Activated CD8-positive, alpha-beta T cell treated with anti-CD3 and anti-CD28 coated beads, Interleukin-2, amount 10 ng/mL, durations not matched to agents 7 days and 5 days (primary cell): Measurements from ENCODE around the gene CADM1. TPM values are rescaled to one million over a fixed set of nuclear protein-coding genes. Genes with fewer than 3 reads are reported as not detected.
A peak's percentile ranks its signal among the peaks of the same experiment; 100 is the strongest.

Source experiments
- ATAC-seq: fragments of 150-1000 bp; cut with Tn5 transposase; one replicate; pipeline ENCODE4 v1.10.0; 2021; ENCODE audit warnings: moderate library complexity
- CTCF ChIA-PET: fragments of 350-600 bp; sonication (Branson Sonifier 250); formaldehyde crosslinking; loops from one replicate; lab custom pipeline; 2021; ENCODE audit warnings: antibody characterized with exemption; lab: Charles Lee
- POLR2A ChIA-PET: fragments of 350-600 bp; sonication (Branson Sonifier 250); formaldehyde crosslinking; loops from one replicate; lab custom pipeline; 2021; ENCODE audit warnings: antibody characterized with exemption; lab: Charles Lee
- DNase-seq: peaks from one replicate; pipeline ENCODE4 v3.0.0-alpha.2; 2020
- H3K27ac Mint-ChIP-seq: one replicate; pipeline ENCODE4 v1.8.0; 2021; ENCODE audit warnings: mild to moderate bottlenecking, mixed read lengths
- H3K27me3 Mint-ChIP-seq: one replicate; pipeline ENCODE4 v1.8.0; 2021; ENCODE audit warnings: low read depth, mixed read lengths
- H3K36me3 Mint-ChIP-seq: one replicate; pipeline ENCODE4 v1.8.0; 2021; ENCODE audit warnings: low read depth, mixed read lengths
- H3K4me1 Mint-ChIP-seq: one replicate; pipeline ENCODE4 v1.8.0; 2021; ENCODE audit warnings: low read depth, mixed read lengths
- H3K4me3 Mint-ChIP-seq: one replicate; pipeline ENCODE4 v1.8.0; 2021; ENCODE audit warnings: mild to moderate bottlenecking, mixed read lengths
- H3K9me3 Mint-ChIP-seq: one replicate; pipeline ENCODE4 v1.8.0; 2022; ENCODE audit warnings: mixed read lengths; ENCODE audit not compliant: insufficient read depth
- total RNA-seq, 2 experiments: library from RNA; stranded (reverse); gene quantifications; one replicate each; pipeline ENCODE4 v1.2.3, GENCODE V29; 2021

The CADM1 gene
- total RNA-seq, 2 experiments from 2014 or later, result 0.31 to 0.74 TPM

- H3K9me3 Mint-ChIP-seq, result no peaks in the 10 kb centered on the region
- ChIA-PET CTCF (no interaction called here), POLR2A (no interaction called here)
- H3K27ac Mint-ChIP-seq, result no peak overlapping the region
- ATAC-seq (no peak), DNase-seq (no peak)
- H3K27me3 Mint-ChIP-seq, result no peaks in the 10 kb centered on the region
- no peak overlapping the region for H3K4me3 Mint-ChIP-seq
- H3K4me1 Mint-ChIP-seq, result no peaks in the 10 kb centered on the region
- no peaks in the 10 kb centered on the region for H3K36me3 Mint-ChIP-seq
Measured at GRCh38 chr11:115180272-115180671, 323.9 kb downstream of the CADM1 start.

- DNase-seq (no peak), ATAC-seq (no peak)
- Mint-ChIP-seq H3K36me3 (no peaks in the 10 kb centered on the region), H3K27me3 (no peaks in the 10 kb centered on the region), H3K27ac (no peak overlapping the region), H3K4me3 (no peak overlapping the region), H3K4me1 (no peaks in the 10 kb centered on the region), H3K9me3 (no peaks in the 10 kb centered on the region)
- ChIA-PET CTCF (interaction anchor here (1.0 kb wide), 1 partner anchor 9 kb away, joined by 4 read pairs; no protein-coding TSS in a partner anchor), POLR2A (no interaction called here)
Measured at GRCh38 chr11:115179636-115180035, 324.6 kb downstream of the CADM1 start.

GRCh38 chr11:115178705-115179104 is 325.5 kb downstream of the CADM1 start:
- H3K27me3 Mint-ChIP-seq, result no peaks in the 10 kb centered on the region
- CTCF ChIA-PET, result no interaction called here
- POLR2A ChIA-PET, result no interaction called here

GRCh38 chr11:115173136-115173535 is 331.1 kb downstream of the CADM1 start:
- H3K4me3 Mint-ChIP-seq, result no peak overlapping the region
- DNase-seq (no peak), ATAC-seq (no peak)
- POLR2A ChIA-PET, result no interaction called here
- H3K36me3 Mint-ChIP-seq, result no peaks in the 10 kb centered on the region
- no peaks in the 10 kb centered on the region for H3K4me1 Mint-ChIP-seq
- CTCF ChIA-PET, result no interaction called here
- H3K27ac Mint-ChIP-seq, result no peak overlapping the region
- H3K9me3 Mint-ChIP-seq, result no peaks in the 10 kb centered on the region
- no peaks in the 10 kb centered on the region for H3K27me3 Mint-ChIP-seq

More at GRCh38 chr11:115178705-115179104, 325.5 kb downstream of the CADM1 start:
- no peaks in the 10 kb centered on the region for H3K4me1 Mint-ChIP-seq
- no peak overlapping the region for H3K4me3 Mint-ChIP-seq
- H3K27ac Mint-ChIP-seq, result no peak overlapping the region
- no peak for DNase-seq
- no peaks in the 10 kb centered on the region for H3K9me3 Mint-ChIP-seq
- ATAC-seq, result no peak
- H3K36me3 Mint-ChIP-seq, result no peaks in the 10 kb centered on the region

GRCh38 chr11:115170133-115170815 is 333.9 kb downstream of the CADM1 start:
- H3K27me3 Mint-ChIP-seq, result no peaks in the 10 kb centered on the region
- CTCF ChIA-PET, result interaction anchor here (0.7 to 1.0 kb wide), 3 partner anchors 9 to 17 kb away, joined by 3 to 4 read pairs (median 3); no protein-coding TSS in a partner anchor
- POLR2A ChIA-PET, result no interaction called here
- peak; percentile 29 for DNase-seq
- H3K4me1 Mint-ChIP-seq, result no peaks in the 10 kb centered on the region
- no peak overlapping the region for H3K4me3 Mint-ChIP-seq
- ATAC-seq, result no peak
- no peak overlapping the region for H3K27ac Mint-ChIP-seq
- no peaks in the 10 kb centered on the region for H3K36me3 Mint-ChIP-seq
- H3K9me3 Mint-ChIP-seq, result no peaks in the 10 kb centered on the region

- Mint-ChIP-seq H3K27me3 (no peaks in the 10 kb centered on the region), H3K9me3 (no peaks in the 10 kb centered on the region), H3K36me3 (no peaks in the 10 kb centered on the region), H3K4me1 (no peaks in the 10 kb centered on the region), H3K4me3 (no peak overlapping the region), H3K27ac (no peak overlapping the region)
- ATAC-seq (no peak), DNase-seq (no peak)
- POLR2A ChIA-PET, result no interaction called here
- CTCF ChIA-PET, result interaction anchor here (1.0 kb wide), 1 partner anchor 15 kb away, joined by 3 read pairs; no protein-coding TSS in a partner anchor
Measured at GRCh38 chr11:115169251-115169650, 335.0 kb downstream of the CADM1 start.

- Mint-ChIP-seq H3K36me3 (no peaks in the 10 kb centered on the region), H3K4me1 (no peaks in the 10 kb centered on the region), H3K9me3 (no peaks in the 10 kb centered on the region), H3K27me3 (no peaks in the 10 kb centered on the region), H3K4me3 (no peak overlapping the region), H3K27ac (no peak overlapping the region)
- POLR2A ChIA-PET, result no interaction called here
- ATAC-seq (no peak), DNase-seq (no peak)
- CTCF ChIA-PET, result no interaction called here
Measured at GRCh38 chr11:115168686-115169085, 335.5 kb downstream of the CADM1 start.

- Mint-ChIP-seq H3K27me3 (no peaks in the 10 kb centered on the region), H3K27ac (no peak overlapping the region), H3K36me3 (no peaks in the 10 kb centered on the region), H3K9me3 (no peaks in the 10 kb centered on the region), H3K4me3 (no peak overlapping the region), H3K4me1 (no peaks in the 10 kb centered on the region)
- ATAC-seq (no peak), DNase-seq (no peak)
- CTCF ChIA-PET, result no interaction called here
- POLR2A ChIA-PET, result no interaction called here
Measured at GRCh38 chr11:115168229-115168671, 336.0 kb downstream of the CADM1 start.

GRCh38 chr11:115167456-115167855 is 336.8 kb downstream of the CADM1 start:
- H3K4me1 Mint-ChIP-seq, result no peaks in the 10 kb centered on the region
- no peaks in the 10 kb centered on the region for H3K36me3 Mint-ChIP-seq
- no peak overlapping the region for H3K27ac Mint-ChIP-seq
- no peak for ATAC-seq
- no peak for DNase-seq
- ChIA-PET POLR2A (no interaction called here), CTCF (no interaction called here)
- no peak overlapping the region for H3K4me3 Mint-ChIP-seq
- no peaks in the 10 kb centered on the region for H3K9me3 Mint-ChIP-seq
- H3K27me3 Mint-ChIP-seq, result no peaks in the 10 kb centered on the region

GRCh38 chr11:115166820-115167219 is 337.4 kb downstream of the CADM1 start:
- no peak for ATAC-seq

GRCh38 chr11:115164774-115165173 is 339.4 kb downstream of the CADM1 start:
- no peaks in the 10 kb centered on the region for H3K36me3 Mint-ChIP-seq
- H3K9me3 Mint-ChIP-seq, result no peaks in the 10 kb centered on the region
- ATAC-seq (no peak), DNase-seq (no peak)
- POLR2A ChIA-PET, result no interaction called here
- H3K27me3 Mint-ChIP-seq, result no peaks in the 10 kb centered on the region
- H3K4me3 Mint-ChIP-seq, result no peak overlapping the region
- CTCF ChIA-PET, result no interaction called here
- no peaks in the 10 kb centered on the region for H3K4me1 Mint-ChIP-seq
- no peak overlapping the region for H3K27ac Mint-ChIP-seq

More at GRCh38 chr11:115166820-115167219, 337.4 kb downstream of the CADM1 start:
- ChIA-PET POLR2A (no interaction called here), CTCF (no interaction called here)
- no peak overlapping the region for H3K27ac Mint-ChIP-seq
- H3K4me3 Mint-ChIP-seq, result no peak overlapping the region
- no peaks in the 10 kb centered on the region for H3K4me1 Mint-ChIP-seq
- no peaks in the 10 kb centered on the region for H3K9me3 Mint-ChIP-seq
- H3K36me3 Mint-ChIP-seq, result no peaks in the 10 kb centered on the region
- DNase-seq, result no peak
- H3K27me3 Mint-ChIP-seq, result no peaks in the 10 kb centered on the region

GRCh38 chr11:115162919-115163318 is 341.3 kb downstream of the CADM1 start:
- Mint-ChIP-seq H3K27ac (no peak overlapping the region), H3K4me3 (no peak overlapping the region), H3K27me3 (no peaks in the 10 kb centered on the region), H3K9me3 (no peaks in the 10 kb centered on the region), H3K36me3 (no peaks in the 10 kb centered on the region), H3K4me1 (no peaks in the 10 kb centered on the region)
- POLR2A ChIA-PET, result no interaction called here
- ATAC-seq, result no peak
- CTCF ChIA-PET, result no interaction called here
- DNase-seq, result no peak
